ENCODE measurements around the gene CRKL.

CRKL gene

DNA sequence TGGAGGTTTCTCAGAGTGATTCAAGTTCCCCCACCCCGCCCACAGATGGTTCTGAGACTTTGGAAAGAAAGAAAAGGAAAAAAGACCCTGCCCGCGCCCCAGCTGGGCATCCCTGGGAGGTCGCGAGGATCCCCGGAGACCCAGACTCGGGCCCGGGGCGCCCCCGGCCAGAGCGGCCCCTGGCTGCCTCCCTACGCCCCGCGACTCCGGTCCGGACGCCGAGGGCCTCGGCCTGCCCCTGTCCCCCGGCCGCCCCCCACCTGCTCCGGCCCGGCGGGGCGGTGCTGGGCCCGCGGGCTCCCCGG, 47.5 kb downstream of the CRKL start:
- no peak for DNase-seq
- no peak overlapping the region for H2AFZ ChIP-seq (ENCODE audit: low read depth, low read length)
- peaks cover 14% of the 10 kb centered on the region for H4K20me1 ChIP-seq (ENCODE audit: insufficient read depth, low read length)
- H3K4me1 ChIP-seq (ENCODE audit: insufficient read depth, low read length), result peaks cover 3% of the 10 kb centered on the region; the same call in 1 of the 2 replicates
- no peak overlapping the region for H3K9ac ChIP-seq (ENCODE audit: low read depth, low read length)
- peaks cover 34% of the 10 kb centered on the region for H3K27me3 ChIP-seq (ENCODE audit: insufficient read depth, low read length, poor library complexity)
- no peaks in the 10 kb centered on the region for H3K79me2 ChIP-seq (ENCODE audit: insufficient read depth, low read length)
- H3K27ac ChIP-seq (ENCODE audit: low read length), result no peak overlapping the region
- no peak overlapping the region for H3K4me2 ChIP-seq (ENCODE audit: insufficient read depth, low read length)
- no peaks in the 10 kb centered on the region for H3K36me3 ChIP-seq (ENCODE audit: insufficient read depth, low read length)
- no peak for ATAC-seq (ENCODE audit: insufficient read depth, low read depth)
- H3K4me3 ChIP-seq (ENCODE audit: low read depth in 1 of 2, low read length in 2 of 2), result no peak overlapping the region
- TF ChIP-seq, protein P1, sequence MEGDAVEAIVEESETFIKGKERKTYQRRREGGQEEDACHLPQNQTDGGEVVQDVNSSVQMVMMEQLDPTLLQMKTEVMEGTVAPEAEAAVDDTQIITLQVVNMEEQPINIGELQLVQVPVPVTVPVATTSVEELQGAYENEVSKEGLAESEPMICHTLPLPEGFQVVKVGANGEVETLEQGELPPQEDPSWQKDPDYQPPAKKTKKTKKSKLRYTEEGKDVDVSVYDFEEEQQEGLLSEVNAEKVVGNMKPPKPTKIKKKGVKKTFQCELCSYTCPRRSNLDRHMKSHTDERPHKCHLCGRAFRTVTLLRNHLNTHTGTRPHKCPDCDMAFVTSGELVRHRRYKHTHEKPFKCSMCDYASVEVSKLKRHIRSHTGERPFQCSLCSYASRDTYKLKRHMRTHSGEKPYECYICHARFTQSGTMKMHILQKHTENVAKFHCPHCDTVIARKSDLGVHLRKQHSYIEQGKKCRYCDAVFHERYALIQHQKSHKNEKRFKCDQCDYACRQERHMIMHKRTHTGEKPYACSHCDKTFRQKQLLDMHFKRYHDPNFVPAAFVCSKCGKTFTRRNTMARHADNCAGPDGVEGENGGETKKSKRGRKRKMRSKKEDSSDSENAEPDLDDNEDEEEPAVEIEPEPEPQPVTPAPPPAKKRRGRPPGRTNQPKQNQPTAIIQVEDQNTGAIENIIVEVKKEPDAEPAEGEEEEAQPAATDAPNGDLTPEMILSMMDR (IDR thresholded peaks at IDR 0.05; ENCODE audit: borderline replicate concordance, extremely low read depth, low read length, poor library complexity, severe bottlenecking), result no peak
- no peak for TF ChIP-seq EZH2 (IDR thresholded peaks at IDR 0.05; ENCODE audit: borderline replicate concordance, low read depth, low read length, severe bottlenecking)
- H3K9me3 ChIP-seq (ENCODE audit: insufficient read depth, low read length, severe bottlenecking), result no peaks in the 10 kb centered on the region

DNA sequence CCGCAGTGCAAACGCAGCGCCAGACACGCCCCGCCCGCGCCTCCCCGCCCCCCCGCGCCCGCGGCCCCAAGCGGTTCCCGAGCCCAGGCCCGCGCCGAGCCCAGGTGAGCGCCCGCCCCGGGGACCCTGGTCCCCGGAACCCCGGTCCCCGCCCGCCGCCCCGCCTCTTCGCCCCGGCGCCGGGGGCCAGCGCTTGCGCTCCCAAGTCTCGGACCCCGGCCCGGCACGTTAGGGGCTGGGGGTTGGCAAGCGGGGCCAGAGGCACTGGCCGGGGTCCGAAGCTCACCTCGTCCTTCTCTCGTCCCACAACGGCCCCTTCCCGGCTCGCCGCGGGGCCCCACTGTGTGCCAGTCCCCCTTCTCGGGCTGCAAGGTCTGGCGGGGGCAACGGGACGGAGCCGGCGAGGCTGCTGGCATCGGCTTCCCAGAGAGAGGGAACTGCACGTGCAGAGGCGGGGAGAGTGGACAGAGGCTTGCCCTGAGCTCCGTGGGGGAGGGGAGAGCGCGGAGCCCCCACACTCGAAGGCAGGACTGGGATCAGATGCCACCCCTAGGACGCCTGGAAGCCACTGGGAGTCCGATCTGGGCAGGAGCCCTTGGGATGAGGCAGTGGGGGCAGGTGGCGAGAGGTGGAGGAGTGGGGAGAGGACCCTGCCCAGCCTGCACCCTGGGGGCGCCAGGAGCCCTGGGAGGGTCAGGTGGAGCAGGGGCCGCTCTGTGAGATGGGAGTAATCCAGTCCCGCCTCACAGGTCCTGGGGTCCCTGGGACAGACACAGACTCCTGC, 48.1 kb downstream of the CRKL start:
- Histone ChIP-seq H3K9ac (ENCODE audit: low read depth, low read length) (no peak overlapping the region), H3K4me2 (ENCODE audit: insufficient read depth, low read length) (no peak overlapping the region), H3K36me3 (ENCODE audit: insufficient read depth, low read length) (no peaks in the 10 kb centered on the region), H2AFZ (ENCODE audit: low read depth, low read length) (no peak overlapping the region), H3K9me3 (ENCODE audit: insufficient read depth, low read length, severe bottlenecking) (no peaks in the 10 kb centered on the region), H3K4me1 (ENCODE audit: insufficient read depth, low read length) (peaks cover 3% of the 10 kb centered on the region; the same call in 1 of the 2 replicates), H3K4me3 (ENCODE audit: low read depth in 1 of 2, low read length in 2 of 2) (no peak overlapping the region), H3K79me2 (ENCODE audit: insufficient read depth, low read length) (no peaks in the 10 kb centered on the region), H3K27me3 (ENCODE audit: insufficient read depth, low read length, poor library complexity) (peaks cover 34% of the 10 kb centered on the region), H4K20me1 (ENCODE audit: insufficient read depth, low read length) (peaks cover 14% of the 10 kb centered on the region), H3K27ac (ENCODE audit: low read length) (no peak overlapping the region)
- no peak for DNase-seq
- ATAC-seq (ENCODE audit: insufficient read depth, low read depth), result no peak
- TF ChIP-seq, protein P1 (IDR thresholded peaks at IDR 0.05; ENCODE audit: borderline replicate concordance, extremely low read depth, low read length, poor library complexity, severe bottlenecking), result no peak
- TF ChIP-seq EZH2 (IDR thresholded peaks at IDR 0.05; ENCODE audit: borderline replicate concordance, low read depth, low read length, severe bottlenecking), result no peak

DNA sequence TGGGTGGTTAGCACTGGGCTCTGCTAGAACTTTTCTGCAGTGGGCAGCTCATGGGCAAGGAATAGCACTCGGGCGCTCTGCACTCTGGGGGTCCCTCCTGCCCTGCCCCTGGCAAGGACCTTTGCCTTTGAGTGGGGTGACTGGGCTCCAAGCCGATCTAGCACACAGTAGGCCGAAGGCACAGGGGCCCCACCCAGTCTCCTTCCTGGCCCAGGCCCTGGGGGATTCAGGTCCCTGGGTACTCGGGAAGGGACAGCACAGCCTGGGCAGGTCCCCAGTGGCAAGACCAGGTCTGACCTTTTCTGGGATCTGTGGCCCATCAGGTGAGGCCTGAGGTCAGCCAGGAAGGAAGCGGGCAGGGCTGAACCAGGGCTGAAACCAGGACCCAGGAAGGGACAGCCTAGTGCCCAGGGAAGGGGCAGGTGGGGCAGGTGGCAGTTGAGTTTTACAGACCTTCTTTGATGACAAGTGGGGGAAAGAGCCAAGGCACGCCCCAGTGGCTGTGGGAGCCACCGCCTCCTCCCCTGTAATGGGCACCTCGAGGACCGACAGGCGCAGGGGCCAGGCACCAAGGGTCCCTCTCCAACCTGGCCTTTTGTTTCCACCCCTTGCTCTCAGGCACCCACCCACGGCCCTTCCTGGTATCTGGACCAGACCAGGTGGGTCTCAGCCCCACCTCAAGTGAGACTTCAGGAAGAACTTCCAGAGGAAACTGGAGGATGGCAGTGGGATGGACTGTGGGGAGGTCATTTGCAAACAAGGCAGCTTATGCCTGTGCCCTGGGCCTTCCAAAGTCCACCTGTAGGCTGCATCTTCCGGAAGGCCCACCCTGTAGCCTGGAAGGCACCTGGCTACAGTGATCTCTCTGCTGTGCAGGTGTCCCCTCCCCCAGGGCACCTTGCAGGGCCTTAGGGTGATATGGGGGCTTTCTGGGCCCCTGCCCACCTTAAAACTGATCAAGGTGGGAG, 49.0 kb downstream of the CRKL start:
- H3K4me2 ChIP-seq (ENCODE audit: insufficient read depth, low read length), result no peak overlapping the region
- no peak overlapping the region for H2AFZ ChIP-seq (ENCODE audit: low read depth, low read length)
- no peaks in the 10 kb centered on the region for H3K79me2 ChIP-seq (ENCODE audit: insufficient read depth, low read length)
- peaks cover 3% of the 10 kb centered on the region; the same call in 1 of the 2 replicates for H3K4me1 ChIP-seq (ENCODE audit: insufficient read depth, low read length)
- TF ChIP-seq, protein P1 (IDR thresholded peaks at IDR 0.05; ENCODE audit: borderline replicate concordance, extremely low read depth, low read length, poor library complexity, severe bottlenecking), result no peak
- TF ChIP-seq EZH2 (IDR thresholded peaks at IDR 0.05; ENCODE audit: borderline replicate concordance, low read depth, low read length, severe bottlenecking), result no peak
- H3K27me3 ChIP-seq (ENCODE audit: insufficient read depth, low read length, poor library complexity), result peaks cover 34% of the 10 kb centered on the region
- no peak overlapping the region for H3K9ac ChIP-seq (ENCODE audit: low read depth, low read length)
- ATAC-seq (ENCODE audit: insufficient read depth, low read depth) (no peak), DNase-seq (no peak)
- peaks cover 14% of the 10 kb centered on the region for H4K20me1 ChIP-seq (ENCODE audit: insufficient read depth, low read length)
- no peak overlapping the region for H3K4me3 ChIP-seq (ENCODE audit: low read depth in 1 of 2, low read length in 2 of 2)
- H3K27ac ChIP-seq (ENCODE audit: low read length), result no peak overlapping the region
- no peaks in the 10 kb centered on the region for H3K36me3 ChIP-seq (ENCODE audit: insufficient read depth, low read length)
- H3K9me3 ChIP-seq (ENCODE audit: insufficient read depth, low read length, severe bottlenecking), result no peaks in the 10 kb centered on the region

Measured in DND-41 (cell line).